ENCODE measurements around the gene MRPL36. TPM values are rescaled to one million over a fixed set of nuclear protein-coding genes. Genes with fewer than 3 reads are reported as not detected.

MRPL36 gene
- total RNA-seq, 1 donor from 2014 or later = 38.0 TPM

GRCh38 chr5:1804001-1804690, 4.5 kb upstream of the MRPL36 start:
- H3K36me3 Mint-ChIP-seq = peaks cover 49% of the 10 kb centered on the region
- TF ChIP-seq CTCF (IDR thresholded peaks at IDR 0.05; ENCODE audit: unreplicated experiment) = no peak
- DNase-seq (ENCODE audit: low spot score in 2 of 2, unreplicated experiment in 2 of 2) = no peak
- H3K27ac Mint-ChIP-seq = no peak overlapping the region
- peaks cover 18% of the 10 kb centered on the region for H3K4me1 Mint-ChIP-seq
- no peaks in the 10 kb centered on the region for H3K9me3 Mint-ChIP-seq
- no peak overlapping the region for H3K4me3 Mint-ChIP-seq
- H3K27me3 Mint-ChIP-seq (ENCODE audit: low read depth) = no peaks in the 10 kb centered on the region

DNA sequence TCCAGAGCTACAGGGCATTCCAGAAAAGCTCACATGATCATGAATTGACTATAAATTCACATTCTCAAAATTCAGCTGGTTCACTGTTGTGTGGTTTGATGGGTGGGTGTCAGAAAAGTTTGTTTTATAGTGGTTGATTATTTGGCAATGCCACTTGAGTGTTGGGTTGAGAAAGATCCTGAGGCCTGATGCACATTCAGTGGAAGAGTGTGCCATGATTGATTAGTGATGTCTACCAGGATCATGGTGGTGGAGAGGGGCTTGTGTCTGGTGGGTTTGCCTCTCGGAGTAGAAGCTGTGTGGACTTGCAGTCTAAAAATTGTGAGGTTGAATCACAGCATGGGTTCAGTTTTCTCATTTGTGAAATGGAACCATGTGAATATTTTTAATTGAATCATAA, 3.6 kb upstream of the MRPL36 start:
- H3K27ac Mint-ChIP-seq = no peak overlapping the region
- no peak for DNase-seq (ENCODE audit: low spot score in 2 of 2, unreplicated experiment in 2 of 2)
- H3K9me3 Mint-ChIP-seq = no peaks in the 10 kb centered on the region
- H3K4me3 Mint-ChIP-seq = peak overlapping the region; percentile 46
- H3K36me3 Mint-ChIP-seq = peaks cover 44% of the 10 kb centered on the region
- TF ChIP-seq CTCF (IDR thresholded peaks at IDR 0.05; ENCODE audit: unreplicated experiment) = no peak
- peaks cover 26% of the 10 kb centered on the region for H3K4me1 Mint-ChIP-seq
- H3K27me3 Mint-ChIP-seq (ENCODE audit: low read depth) = no peaks in the 10 kb centered on the region

DNA sequence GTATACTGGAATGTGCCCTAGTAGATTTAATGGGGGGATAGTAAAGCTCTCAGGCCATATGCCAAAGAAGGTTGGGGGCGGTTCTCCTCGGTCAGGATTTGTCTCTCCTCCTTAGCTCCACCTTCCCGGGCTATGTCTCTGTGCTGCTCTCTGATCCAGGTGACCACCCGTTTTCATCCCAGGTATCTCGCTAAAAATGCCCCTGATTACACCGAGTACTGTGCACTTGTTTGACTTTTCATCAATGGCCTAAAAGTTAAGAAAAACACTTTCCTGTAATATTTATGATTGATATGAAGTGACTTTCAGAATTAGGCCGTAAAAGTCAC, 2.3 kb upstream of the MRPL36 start:
- DNase-seq (ENCODE audit: low spot score in 2 of 2, unreplicated experiment in 2 of 2) = no peak
- peaks cover 26% of the 10 kb centered on the region for H3K4me1 Mint-ChIP-seq

DNA sequence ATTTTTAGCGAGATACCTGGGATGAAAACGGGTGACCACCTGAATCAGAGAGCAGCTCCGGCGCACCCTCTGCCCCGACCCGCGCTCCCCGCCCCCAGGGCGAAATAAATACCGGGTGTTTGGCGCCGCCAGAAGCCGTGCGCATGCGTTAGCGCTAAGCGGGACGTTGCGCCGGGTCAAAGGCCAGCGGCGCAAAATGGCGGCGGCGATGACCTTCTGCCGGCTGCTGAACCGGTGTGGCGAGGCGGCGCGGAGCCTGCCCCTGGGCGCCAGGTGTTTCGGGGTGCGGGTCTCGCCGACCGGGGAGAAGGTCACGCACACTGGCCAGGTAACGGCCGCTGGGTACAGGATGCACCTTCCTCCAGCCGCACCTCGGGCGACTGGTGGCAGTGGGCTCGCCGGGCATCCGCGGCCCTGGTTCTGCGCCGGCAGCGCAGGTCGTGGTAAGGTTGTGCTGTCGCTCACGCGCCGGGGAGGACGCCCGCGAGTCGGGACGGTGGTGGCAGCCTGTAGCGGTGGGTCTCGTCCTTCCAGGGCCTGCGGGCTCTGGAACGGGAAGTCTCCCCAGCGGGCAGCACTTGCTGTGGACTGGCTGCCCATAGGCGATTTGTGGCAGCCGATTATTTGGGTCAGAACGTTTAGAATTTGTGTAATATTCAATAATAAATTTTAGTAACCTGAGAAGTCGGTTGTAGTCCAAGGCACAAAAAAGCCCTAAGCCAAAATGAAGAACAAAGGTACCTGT, 1.8 kb upstream of the MRPL36 start, which contains the start of gene NDUFS6:
Gene NDUFS6 (plus strand): TSS at position 186 of the 745 bp plus-strand sequence. CDS start 11 bp downstream, at position 197.
- TF ChIP-seq CTCF (IDR thresholded peaks at IDR 0.05; ENCODE audit: unreplicated experiment) = no peak
- no peaks in the 10 kb centered on the region for H3K27me3 Mint-ChIP-seq (ENCODE audit: low read depth)
- peak in 1 of 2 experiments; percentile 60 for DNase-seq (ENCODE audit: low spot score in 2 of 2, unreplicated experiment in 2 of 2)
- peak within 1 kb of the TSS; percentile 89 for H3K4me3 Mint-ChIP-seq
- peak within 1 kb of the TSS; percentile 99 for H3K27ac Mint-ChIP-seq
- peaks cover 33% of the 10 kb centered on the region for H3K36me3 Mint-ChIP-seq
- peaks cover 26% of the 10 kb centered on the region for H3K4me1 Mint-ChIP-seq
- H3K9me3 Mint-ChIP-seq = no peaks in the 10 kb centered on the region

More for the DNA sequence above, 2.3 kb upstream of the MRPL36 start:
- Mint-ChIP-seq H3K27me3 (ENCODE audit: low read depth) (no peaks in the 10 kb centered on the region), H3K4me3 (peak overlapping the region; percentile 89), H3K36me3 (peaks cover 38% of the 10 kb centered on the region), H3K27ac (peak overlapping the region; percentile 87), H3K9me3 (no peaks in the 10 kb centered on the region)
- TF ChIP-seq CTCF (IDR thresholded peaks at IDR 0.05; ENCODE audit: unreplicated experiment) = no peak

- peak overlapping the region; percentile 99 for H3K27ac Mint-ChIP-seq
- H3K36me3 Mint-ChIP-seq = peaks cover 32% of the 10 kb centered on the region
- DNase-seq (ENCODE audit: low spot score in 2 of 2, unreplicated experiment in 2 of 2) = peak in 1 of 2 experiments; percentile 57
- H3K9me3 Mint-ChIP-seq = no peaks in the 10 kb centered on the region
- H3K27me3 Mint-ChIP-seq (ENCODE audit: low read depth) = no peaks in the 10 kb centered on the region
- H3K4me3 Mint-ChIP-seq = peak overlapping the region; percentile 89
- H3K4me1 Mint-ChIP-seq = peaks cover 26% of the 10 kb centered on the region
- TF ChIP-seq CTCF (IDR thresholded peaks at IDR 0.05; ENCODE audit: unreplicated experiment) = no peak
These were observed 1.0 kb upstream of the MRPL36 start for GRCh38 chr5:1800472-1801221.

All from mesothelial cell of epicardium (in vitro differentiated cells).